HG02623 (cell line): ENCODE measurements around the gene PDE1C.

ENCODE experiments used
- ATAC-seq: cut with Tn5 transposase; IDR thresholded peaks from one replicate; pipeline ENCODE4 v1.9.1; 2021; ENCODE audit warnings: moderate library complexity; ENCODE audit not compliant: unreplicated experiment

The PDE1C gene

GRCh38 chr7:32001948-32002347, 68.3 kb downstream of the PDE1C start:
- ATAC-seq, result no peak

GRCh38 chr7:31997423-31997822, 72.8 kb downstream of the PDE1C start:
- ATAC-seq, result no peak

GRCh38 chr7:31995134-31995533, 75.1 kb downstream of the PDE1C start:
- no peak for ATAC-seq

- no peak for ATAC-seq
These were observed 78.4 kb downstream of the PDE1C start for GRCh38 chr7:31991846-31992245.

GRCh38 chr7:31991406-31991805, 78.8 kb downstream of the PDE1C start:
- no peak for ATAC-seq

GRCh38 chr7:31986878-31987518, 83.2 kb downstream of the PDE1C start:
- no peak for ATAC-seq

GRCh38 chr7:31982962-31983361, 87.2 kb downstream of the PDE1C start:
- no peak for ATAC-seq

GRCh38 chr7:31981874-31982390, 88.3 kb downstream of the PDE1C start:
- no peak for ATAC-seq

GRCh38 chr7:31979690-31980330, 90.4 kb downstream of the PDE1C start:
- ATAC-seq, result no peak

GRCh38 chr7:31975546-31975945, 94.7 kb downstream of the PDE1C start:
- no peak for ATAC-seq

- ATAC-seq, result no peak
These were observed 95.9 kb downstream of the PDE1C start for GRCh38 chr7:31974351-31974750.

- ATAC-seq, result no peak
These were observed 99.0 kb downstream of the PDE1C start for GRCh38 chr7:31971049-31971667.

- no peak for ATAC-seq
These were observed 99.7 kb downstream of the PDE1C start for GRCh38 chr7:31970501-31970900.

GRCh38 chr7:31963569-31964175, 106.5 kb downstream of the PDE1C start:
- ATAC-seq, result no peak

- ATAC-seq, result no peak
These were observed 108.0 kb downstream of the PDE1C start for GRCh38 chr7:31962246-31962645.

- ATAC-seq, result no peak
These were observed 112.0 kb downstream of the PDE1C start for GRCh38 chr7:31958226-31958625.

- no peak for ATAC-seq
These were observed 112.5 kb downstream of the PDE1C start for GRCh38 chr7:31957756-31958155.

- ATAC-seq, result no peak
These were observed 113.0 kb downstream of the PDE1C start for GRCh38 chr7:31957090-31957720.

GRCh38 chr7:31955641-31956040, 114.6 kb downstream of the PDE1C start:
- ATAC-seq, result no peak

GRCh38 chr7:31955021-31955420, 115.2 kb downstream of the PDE1C start:
- no peak for ATAC-seq

GRCh38 chr7:31954500-31954899, 115.7 kb downstream of the PDE1C start:
- no peak for ATAC-seq
